Suprapubic skin (tissue), 4 donors: Measurements from ENCODE around the gene DTNBP1.

ENCODE experiments used
- CTCF ChIP-seq, 2 donors: fragments of 200-600 bp in 1 of 2; fragments of 450-650 bp in 1 of 2; sonication (generic) in 1 of 2; IDR thresholded peaks; one replicate each; pipeline ENCODE4 v1.5.1; 2016 to 2019; ENCODE audit warnings: antibody characterized with exemption in 2 of 2, mild to moderate bottlenecking in 1 of 2, moderate library complexity in 1 of 2
- EP300 ChIP-seq: sonication (generic); formaldehyde crosslinking; IDR thresholded peaks from one replicate; pipeline ENCODE4 v1.6.1; 2017; ENCODE audit warnings: antibody characterized with exemption
- POLR2AphosphoS5 ChIP-seq, 3 donors: sonication (generic); formaldehyde crosslinking; IDR thresholded peaks; one replicate each; pipeline ENCODE4 v1.6.1; 2017; ENCODE audit warnings: antibody characterized with exemption in 3 of 3

GRCh38 chr6:15682965-15683822 is 20.4 kb upstream of the DTNBP1 start:
- no peak for TF ChIP-seq POLR2AphosphoS5 (IDR thresholded peaks at IDR 0.05)
- TF ChIP-seq EP300, result no peak
- TF ChIP-seq CTCF (IDR thresholded peaks at IDR 0.05), result no peak
